Activated naive CD4-positive, alpha-beta T cell treated with anti-CD3 and anti-CD28 coated beads, Interleukin-2, amount 10 ng/mL, durations not matched to agents 7 days and 5 days (primary cell): Measurements from ENCODE around the gene TTC1.

Experiments used
- CTCF ChIA-PET: fragments of 350-600 bp; sonication (Branson Sonifier 250); formaldehyde crosslinking; loops from one replicate; lab custom pipeline; 2021; ENCODE audit warnings: antibody characterized with exemption; lab: Charles Lee
- DNase-seq: peaks from one replicate; pipeline ENCODE4 v3.0.0-alpha.2; 2020
- H3K27ac Mint-ChIP-seq: one replicate; pipeline ENCODE4 v1.8.0; 2021; ENCODE audit warnings: mild to moderate bottlenecking, moderate library complexity, mixed read lengths
- H3K27me3 Mint-ChIP-seq: one replicate; pipeline ENCODE4 v1.8.0; 2021; ENCODE audit warnings: mild to moderate bottlenecking, mixed read lengths
- H3K36me3 Mint-ChIP-seq: one replicate; pipeline ENCODE4 v1.8.0; 2021; ENCODE audit warnings: mixed read lengths
- H3K4me1 Mint-ChIP-seq: one replicate; pipeline ENCODE4 v1.8.0; 2021; ENCODE audit warnings: mixed read lengths
- H3K4me3 Mint-ChIP-seq: one replicate; pipeline ENCODE4 v1.8.0; 2021; ENCODE audit warnings: mild to moderate bottlenecking, moderate library complexity, mixed read lengths
- H3K9me3 Mint-ChIP-seq: one replicate; pipeline ENCODE4 v1.8.0; 2021; ENCODE audit warnings: mixed read lengths

Gene TTC1

DNA sequence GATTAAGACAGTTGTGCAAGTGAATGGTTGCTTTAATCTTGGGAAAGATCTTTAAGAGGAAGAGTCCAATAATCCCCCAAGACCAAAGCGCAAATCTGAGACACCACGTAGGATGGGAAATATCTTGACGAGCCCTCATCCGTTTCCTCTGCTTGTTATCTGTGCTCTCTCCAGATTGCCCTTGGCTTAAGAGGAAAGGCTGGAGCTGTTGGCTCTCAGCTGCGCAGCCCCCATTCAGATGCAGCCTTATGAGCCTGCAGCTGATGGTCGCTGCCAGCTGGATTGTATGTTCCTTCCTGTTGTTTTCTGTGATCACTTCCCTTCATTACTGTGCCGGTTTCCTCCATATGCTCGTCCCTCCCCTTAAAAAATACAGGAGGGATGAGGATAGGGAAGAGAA, 62.6 kb downstream of the TTC1 start:
- no peak overlapping the region for H3K27ac Mint-ChIP-seq

DNA sequence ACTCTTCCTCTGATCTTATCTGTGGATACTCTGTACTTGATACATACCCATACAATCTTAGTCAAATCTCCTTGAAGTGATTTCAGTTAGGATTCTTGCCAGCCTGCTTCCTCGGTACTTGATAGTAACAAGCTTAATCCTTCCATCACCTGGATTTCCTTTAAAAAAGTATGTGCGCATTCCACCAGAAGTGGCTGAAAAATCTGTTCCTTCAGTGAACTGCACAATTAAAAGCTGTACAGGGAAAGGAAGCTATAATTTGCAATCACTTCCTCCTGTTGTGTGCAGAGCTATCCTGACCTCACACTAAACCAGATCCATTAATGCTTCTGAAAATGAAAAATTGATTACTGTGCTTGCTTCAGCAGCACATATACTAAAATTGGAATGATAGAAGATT, 63.0 kb downstream of the TTC1 start:
- Mint-ChIP-seq H3K4me3 (no peak overlapping the region), H3K36me3 (peaks cover 6% of the 10 kb centered on the region), H3K27me3 (no peaks in the 10 kb centered on the region), H3K27ac (no peak overlapping the region), H3K4me1 (no peaks in the 10 kb centered on the region), H3K9me3 (no peaks in the 10 kb centered on the region)
- CTCF ChIA-PET, result no interaction called here
- no peak for DNase-seq

More for the DNA sequence above, 62.6 kb downstream of the TTC1 start:
- H3K9me3 Mint-ChIP-seq, result no peaks in the 10 kb centered on the region
- no peak for DNase-seq
- H3K27me3 Mint-ChIP-seq, result no peaks in the 10 kb centered on the region
- H3K4me1 Mint-ChIP-seq, result no peaks in the 10 kb centered on the region
- peaks cover 6% of the 10 kb centered on the region for H3K36me3 Mint-ChIP-seq
- H3K4me3 Mint-ChIP-seq, result no peak overlapping the region
- CTCF ChIA-PET, result no interaction called here

DNA sequence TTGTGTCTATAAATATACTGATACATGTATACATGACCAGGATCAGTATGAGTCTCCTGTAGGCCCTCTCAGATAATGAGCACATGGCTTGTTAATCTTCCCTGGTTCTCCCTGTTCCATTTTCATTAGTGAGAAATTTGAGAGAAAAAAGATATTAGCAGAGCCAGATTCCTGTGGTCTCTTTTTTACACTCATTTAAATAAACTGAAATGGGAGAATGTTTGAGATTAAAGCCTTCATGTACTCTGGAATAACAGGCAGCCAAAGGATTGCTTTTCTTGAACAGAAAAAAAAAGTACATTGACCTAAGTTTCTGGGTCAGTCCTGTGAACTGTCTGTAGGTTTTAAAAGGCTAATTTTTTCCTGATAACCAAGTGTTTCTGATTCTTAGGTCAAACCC, 66.1 kb downstream of the TTC1 start:
- H3K27ac Mint-ChIP-seq, result no peak overlapping the region
- peaks cover 9% of the 10 kb centered on the region for H3K36me3 Mint-ChIP-seq
- no peaks in the 10 kb centered on the region for H3K9me3 Mint-ChIP-seq
- CTCF ChIA-PET, result no interaction called here
- H3K4me3 Mint-ChIP-seq, result no peak overlapping the region
- H3K27me3 Mint-ChIP-seq, result no peaks in the 10 kb centered on the region
- no peak for DNase-seq
- H3K4me1 Mint-ChIP-seq, result no peaks in the 10 kb centered on the region

DNA sequence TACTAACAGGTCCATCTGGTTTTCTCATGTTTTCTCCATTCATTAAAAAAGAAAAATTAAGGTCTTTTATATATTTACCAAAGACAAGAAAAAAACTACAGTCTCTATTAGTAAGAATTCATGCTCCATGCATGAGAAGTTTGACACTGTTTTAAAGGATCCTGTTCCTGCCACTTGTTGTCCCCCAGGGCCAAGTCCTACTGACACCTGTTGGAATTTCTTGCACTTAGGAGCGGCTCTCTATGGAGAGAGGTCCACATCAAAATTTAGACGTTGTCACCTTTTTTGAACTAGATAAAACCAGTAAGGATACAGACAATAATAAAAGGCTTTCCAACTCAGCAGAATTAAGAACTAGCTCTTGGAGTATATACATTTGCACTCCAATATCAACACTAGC, 68.1 kb downstream of the TTC1 start:
- H3K36me3 Mint-ChIP-seq, result peaks cover 9% of the 10 kb centered on the region
- no peak overlapping the region for H3K27ac Mint-ChIP-seq
- no peaks in the 10 kb centered on the region for H3K9me3 Mint-ChIP-seq
- CTCF ChIA-PET, result no interaction called here
- no peaks in the 10 kb centered on the region for H3K4me1 Mint-ChIP-seq
- no peak for DNase-seq
- no peak overlapping the region for H3K4me3 Mint-ChIP-seq
- no peaks in the 10 kb centered on the region for H3K27me3 Mint-ChIP-seq

DNA sequence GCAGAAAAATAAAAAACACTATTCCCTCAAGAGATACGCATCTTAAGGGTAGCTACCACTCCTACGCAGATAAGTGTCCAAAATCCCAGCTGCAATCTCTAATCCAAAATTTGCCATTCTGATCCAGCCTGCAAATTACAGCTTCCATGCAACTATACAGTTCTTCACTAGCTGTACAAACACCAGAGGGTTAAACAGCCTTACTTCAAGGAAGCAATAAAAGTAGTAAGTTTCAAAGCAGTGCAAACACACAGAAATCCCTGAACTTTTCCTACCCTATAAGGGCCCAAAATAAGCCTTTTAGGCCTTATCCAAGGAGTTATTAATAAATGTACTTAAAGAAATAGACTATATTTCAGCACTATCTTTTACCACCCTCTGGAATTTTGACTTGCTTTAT, 70.8 kb downstream of the TTC1 start:
- Mint-ChIP-seq H3K27me3 (no peaks in the 10 kb centered on the region), H3K4me1 (no peaks in the 10 kb centered on the region), H3K9me3 (no peaks in the 10 kb centered on the region), H3K4me3 (no peak overlapping the region), H3K36me3 (peaks cover 6% of the 10 kb centered on the region), H3K27ac (no peak overlapping the region)
- no peak for DNase-seq
- CTCF ChIA-PET, result interaction anchor here (0.7 to 2.8 kb wide), 3 partner anchors 21 to 266 kb away, joined by 3 to 14 read pairs (median 3); no protein-coding TSS in a partner anchor

DNA sequence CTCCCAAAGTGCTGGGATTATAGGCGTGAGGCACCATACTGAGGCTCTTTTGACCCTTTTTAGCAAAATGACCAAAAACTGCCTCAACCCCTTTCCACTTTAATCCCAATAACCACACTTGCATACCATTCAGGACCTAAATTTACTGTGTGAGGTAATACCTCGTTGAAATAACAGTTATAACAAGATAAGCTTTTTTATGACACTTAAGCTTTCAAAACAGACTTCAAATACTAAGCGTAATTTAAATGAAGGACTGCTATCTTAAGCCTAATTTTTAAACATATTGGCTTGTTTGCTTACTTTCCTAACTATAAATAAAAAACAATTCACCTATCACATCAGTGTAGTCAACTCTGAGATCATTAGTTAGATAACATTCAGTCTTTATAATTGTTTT, 72.6 kb downstream of the TTC1 start:
- CTCF ChIA-PET, result interaction anchor here (0.7 to 2.8 kb wide), 11 partner anchors 11 to 310 kb away, joined by 3 to 14 read pairs (median 4); no protein-coding TSS in a partner anchor
- Mint-ChIP-seq H3K36me3 (peaks cover 3% of the 10 kb centered on the region), H3K27ac (no peak overlapping the region), H3K27me3 (no peaks in the 10 kb centered on the region), H3K4me3 (no peak overlapping the region), H3K9me3 (no peaks in the 10 kb centered on the region), H3K4me1 (no peaks in the 10 kb centered on the region)
- DNase-seq, result no peak

DNA sequence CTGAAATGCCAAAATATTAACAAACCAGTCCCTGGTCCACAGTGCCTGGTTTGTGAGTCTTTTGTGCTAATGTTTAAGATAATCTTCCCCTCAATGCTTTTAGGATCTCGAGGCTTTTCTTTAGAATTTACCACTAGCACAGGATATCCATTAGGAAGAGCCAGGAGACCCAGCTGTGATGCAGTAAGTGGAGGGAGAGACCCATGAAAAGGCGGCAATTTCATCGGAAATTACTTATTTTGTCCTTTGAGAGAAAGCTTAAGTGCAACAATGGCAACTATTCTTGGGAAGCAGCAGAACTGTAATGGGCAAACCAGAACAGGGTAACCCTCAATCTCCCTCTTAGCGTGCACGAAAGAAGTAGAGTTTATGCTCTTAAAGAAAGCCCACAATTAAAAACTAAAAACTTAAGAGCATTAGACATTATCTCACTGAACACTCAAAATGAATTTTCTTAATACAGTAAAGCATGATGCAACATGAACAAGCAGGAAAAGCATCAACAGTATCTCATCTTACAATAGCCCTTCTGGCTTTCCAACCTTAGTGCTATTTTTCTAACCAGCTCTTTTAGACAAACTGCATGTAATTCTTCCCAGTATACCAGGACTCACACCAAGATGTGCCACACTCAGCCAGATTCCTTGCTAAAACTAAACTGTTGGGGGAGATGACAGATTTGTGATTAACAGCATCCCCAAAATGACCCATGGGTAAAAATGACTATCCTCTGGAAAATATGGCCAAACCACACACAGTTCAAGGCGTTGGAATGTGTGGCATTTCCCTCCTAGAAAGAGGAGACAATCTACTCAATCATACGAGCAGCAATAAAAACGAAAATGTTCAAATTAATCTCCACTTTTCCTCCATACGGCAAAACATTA, 73.9 kb downstream of the TTC1 start:
- DNase-seq, result no peak
- no peak overlapping the region for H3K27ac Mint-ChIP-seq
- CTCF ChIA-PET, result no interaction called here
- no peak overlapping the region for H3K4me3 Mint-ChIP-seq
- H3K36me3 Mint-ChIP-seq, result no peaks in the 10 kb centered on the region
- H3K4me1 Mint-ChIP-seq, result no peaks in the 10 kb centered on the region
- no peaks in the 10 kb centered on the region for H3K9me3 Mint-ChIP-seq
- H3K27me3 Mint-ChIP-seq, result no peaks in the 10 kb centered on the region

DNA sequence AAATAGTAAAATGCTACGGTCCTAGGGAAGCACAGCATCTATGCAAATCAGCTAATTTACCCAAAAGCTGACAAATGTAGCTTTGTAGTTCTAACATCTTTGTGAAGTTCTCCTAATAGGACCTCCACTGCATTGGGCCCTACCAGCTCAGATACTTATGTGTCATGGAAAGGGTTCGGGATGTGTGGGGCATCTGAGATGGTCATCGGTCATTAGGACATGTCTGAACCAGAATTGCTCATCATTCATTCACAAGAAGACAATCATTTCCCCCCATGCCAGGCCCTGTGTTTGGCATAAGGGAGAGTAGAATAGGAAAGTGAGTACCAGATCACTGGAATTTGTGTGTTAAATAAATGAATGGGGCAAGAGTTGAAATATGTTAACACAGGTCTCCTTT, 74.6 kb downstream of the TTC1 start:
- CTCF ChIA-PET, result no interaction called here
- Mint-ChIP-seq H3K27ac (no peak overlapping the region), H3K36me3 (no peaks in the 10 kb centered on the region), H3K4me3 (no peak overlapping the region), H3K9me3 (no peaks in the 10 kb centered on the region), H3K4me1 (no peaks in the 10 kb centered on the region), H3K27me3 (no peaks in the 10 kb centered on the region)
- no peak for DNase-seq

DNA sequence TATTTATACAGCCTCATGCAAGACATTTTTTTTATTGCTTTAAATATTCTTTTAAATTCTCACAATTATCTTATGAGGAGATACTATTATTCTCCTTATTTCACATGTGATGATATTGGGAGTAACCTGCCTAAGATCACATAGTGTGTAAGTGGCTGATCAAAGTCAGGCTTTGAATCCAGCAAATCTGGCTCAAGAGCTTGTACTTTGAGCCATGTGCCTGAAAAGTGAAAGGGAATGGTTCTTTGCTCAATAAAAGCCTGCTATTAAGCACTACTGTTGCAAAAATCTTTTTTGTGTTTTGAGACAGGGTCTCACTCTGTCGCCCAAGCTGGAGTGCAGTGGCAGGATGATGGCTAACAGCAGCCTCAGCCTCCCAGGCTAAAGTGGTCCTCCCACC, 75.2 kb downstream of the TTC1 start:
- Mint-ChIP-seq H3K9me3 (no peaks in the 10 kb centered on the region), H3K36me3 (peaks cover 1% of the 10 kb centered on the region), H3K4me3 (no peak overlapping the region), H3K27me3 (no peaks in the 10 kb centered on the region), H3K4me1 (no peaks in the 10 kb centered on the region), H3K27ac (peak overlapping the region; percentile 76)
- CTCF ChIA-PET, result interaction anchor here (1.3 kb wide), 1 partner anchor 62 kb away, joined by 5 read pairs; no protein-coding TSS in a partner anchor
- DNase-seq, result no peak

DNA sequence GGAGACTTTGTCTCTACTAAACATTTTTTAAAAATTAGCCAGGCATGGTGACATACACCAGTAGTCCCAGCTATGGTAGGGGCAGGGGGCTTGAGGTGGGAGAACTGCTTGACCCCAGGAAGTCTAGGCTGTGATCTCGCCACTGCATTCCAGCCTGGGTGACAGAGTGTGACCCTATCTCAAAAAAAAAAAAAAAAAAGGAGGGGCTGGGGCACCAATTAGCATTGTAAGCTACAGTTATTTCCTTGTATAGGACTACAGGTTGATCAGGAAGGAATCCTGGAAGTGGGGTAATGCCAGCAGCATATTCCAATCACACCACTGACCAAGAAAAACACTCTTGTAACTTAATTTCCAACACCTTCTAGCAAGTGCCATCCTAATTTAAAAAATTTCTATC, 78.3 kb downstream of the TTC1 start:
- H3K27me3 Mint-ChIP-seq, result no peaks in the 10 kb centered on the region
- H3K4me1 Mint-ChIP-seq, result no peaks in the 10 kb centered on the region
- H3K27ac Mint-ChIP-seq, result no peak overlapping the region
- no peak for DNase-seq
- CTCF ChIA-PET, result no interaction called here
- H3K4me3 Mint-ChIP-seq, result no peak overlapping the region
- H3K36me3 Mint-ChIP-seq, result peaks cover 14% of the 10 kb centered on the region
- no peaks in the 10 kb centered on the region for H3K9me3 Mint-ChIP-seq

DNA sequence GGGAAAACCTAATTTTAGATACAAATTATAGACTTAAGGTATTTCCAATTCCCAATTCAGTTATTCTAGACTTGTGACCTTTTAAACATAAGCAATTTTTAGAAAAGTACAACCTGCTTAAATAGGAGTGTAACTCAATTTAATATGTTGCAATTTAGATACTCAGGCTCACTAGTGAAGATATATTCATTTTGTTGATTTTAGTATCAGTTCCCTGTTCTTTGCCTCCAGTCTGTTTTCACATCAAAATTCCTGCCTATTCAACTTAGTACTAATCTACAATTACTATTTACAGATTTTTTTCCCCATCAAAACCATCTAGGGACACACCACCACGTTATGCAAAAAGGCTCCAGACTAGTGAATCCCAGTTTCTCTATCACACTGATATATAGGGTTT, 79.9 kb downstream of the TTC1 start:
- no peak for DNase-seq
- peaks cover 28% of the 10 kb centered on the region for H3K36me3 Mint-ChIP-seq
- H3K27me3 Mint-ChIP-seq, result no peaks in the 10 kb centered on the region
- H3K9me3 Mint-ChIP-seq, result no peaks in the 10 kb centered on the region
- H3K27ac Mint-ChIP-seq, result no peak overlapping the region
- H3K4me1 Mint-ChIP-seq, result peaks cover 12% of the 10 kb centered on the region
- CTCF ChIA-PET, result interaction anchor here (1.9 kb wide), 1 partner anchor 8 kb away, joined by 7 read pairs; no protein-coding TSS in a partner anchor
- no peak overlapping the region for H3K4me3 Mint-ChIP-seq

DNA sequence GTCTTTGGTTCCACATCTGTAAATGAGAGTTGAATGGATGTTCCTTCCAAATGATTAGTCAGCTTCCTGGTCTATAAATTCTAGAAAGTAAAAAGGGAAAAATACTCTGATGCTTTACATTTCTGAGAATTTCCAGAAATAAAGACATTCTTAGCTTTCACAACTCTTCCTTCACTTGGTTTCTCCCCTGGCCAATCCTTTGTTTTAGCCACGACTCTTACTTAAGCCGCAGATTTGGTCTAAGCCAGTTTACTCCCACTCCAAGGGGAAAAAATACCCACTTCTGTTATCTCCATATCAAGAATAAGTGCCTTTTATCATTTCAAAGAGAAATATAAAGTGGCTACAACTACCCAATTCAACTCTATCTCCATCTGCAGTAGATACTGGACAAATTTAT, 80.6 kb downstream of the TTC1 start:
- H3K4me3 Mint-ChIP-seq, result no peak overlapping the region
- CTCF ChIA-PET, result interaction anchor here (1.9 kb wide), 1 partner anchor 9 kb away, joined by 7 read pairs; no protein-coding TSS in a partner anchor
- DNase-seq, result no peak
- H3K4me1 Mint-ChIP-seq, result peaks cover 20% of the 10 kb centered on the region
- no peaks in the 10 kb centered on the region for H3K9me3 Mint-ChIP-seq
- no peaks in the 10 kb centered on the region for H3K27me3 Mint-ChIP-seq
- no peak overlapping the region for H3K27ac Mint-ChIP-seq
- H3K36me3 Mint-ChIP-seq, result peaks cover 34% of the 10 kb centered on the region

DNA sequence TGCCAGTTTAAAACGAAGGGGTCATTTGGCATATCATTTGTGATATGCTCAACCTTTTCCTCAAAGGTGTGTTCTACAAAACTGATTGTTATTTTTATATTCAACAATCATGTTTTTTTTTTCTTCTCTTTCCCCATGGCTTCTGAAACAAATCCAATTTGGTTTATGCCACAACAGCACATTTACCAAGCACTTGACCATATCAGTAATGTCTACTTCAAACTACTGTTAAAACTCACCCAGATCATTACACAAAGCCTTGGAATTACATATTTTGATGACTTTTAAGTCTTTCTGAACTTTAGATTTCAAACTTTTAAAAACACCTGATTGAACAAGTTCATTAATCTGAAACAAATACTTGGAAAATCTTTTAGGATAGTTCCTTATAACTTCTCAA, 81.1 kb downstream of the TTC1 start:
- Mint-ChIP-seq H3K27me3 (no peaks in the 10 kb centered on the region), H3K4me1 (peaks cover 20% of the 10 kb centered on the region), H3K4me3 (no peak overlapping the region), H3K36me3 (peaks cover 36% of the 10 kb centered on the region), H3K9me3 (no peaks in the 10 kb centered on the region), H3K27ac (no peak overlapping the region)
- CTCF ChIA-PET, result interaction anchor here (1.9 kb wide), 1 partner anchor 10 kb away, joined by 7 read pairs; no protein-coding TSS in a partner anchor
- DNase-seq, result no peak

DNA sequence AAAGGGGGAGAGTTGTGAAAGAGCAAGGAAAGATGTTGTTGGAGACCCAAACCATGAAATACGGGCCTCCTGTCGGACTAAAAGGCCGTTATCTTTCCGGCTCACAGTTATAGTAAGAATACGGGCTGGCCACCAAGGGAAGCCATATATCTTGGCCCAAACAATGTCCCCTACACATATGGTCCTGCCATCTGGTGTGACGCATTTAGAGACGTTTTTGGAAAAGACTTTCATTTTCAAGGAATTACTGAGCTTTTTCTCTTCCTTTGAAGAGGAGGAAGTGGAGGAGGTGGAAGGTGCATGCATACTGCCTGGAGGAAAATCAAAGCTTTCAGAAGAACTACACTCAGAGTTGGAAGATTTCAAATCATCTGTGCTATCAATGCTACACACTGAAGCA, 83.6 kb downstream of the TTC1 start:
- no peak for DNase-seq
- no peaks in the 10 kb centered on the region for H3K27me3 Mint-ChIP-seq
- H3K4me1 Mint-ChIP-seq, result peaks cover 22% of the 10 kb centered on the region
- no peaks in the 10 kb centered on the region for H3K9me3 Mint-ChIP-seq
- no peak overlapping the region for H3K27ac Mint-ChIP-seq
- CTCF ChIA-PET, result interaction anchor here (1.1 kb wide), 1 partner anchor 11 kb away, joined by 3 read pairs; no protein-coding TSS in a partner anchor
- no peak overlapping the region for H3K4me3 Mint-ChIP-seq
- peaks cover 41% of the 10 kb centered on the region for H3K36me3 Mint-ChIP-seq
